ENCODE data around the gene DGKD.
"Not testable (repeated sequence)": the region's sequence is repeated elsewhere in the genome, so short reads cannot be mapped to it uniquely, and the experiment has no call there.

The DGKD gene

GRCh38 chr2:233353769-233354499 lies at the start of gene DGKD:
TSS of gene DGKD (plus strand) at chr2:233354494. CDS start at chr2:233354519, 25 bp downstream.
- DNase-seq: peak; percentile 60

- DNase-seq: no peak
These were observed 46.7 kb upstream of the DGKD start, which contains the start of gene SAG for GRCh38 chr2:233307565-233307964. TSS of gene SAG (plus strand) at chr2:233307816. CDS start at chr2:233309190, 1,374 bp downstream.

- DNase-seq: no peak
These were observed 42.9 kb upstream of the DGKD start for GRCh38 chr2:233311241-233311926.

- DNase-seq: no peak
These were observed 41.4 kb upstream of the DGKD start for GRCh38 chr2:233312874-233313273.

GRCh38 chr2:233314180-233314925 lies 39.9 kb upstream of the DGKD start:
- DNase-seq: no peak

- DNase-seq: no peak
These were observed 36.9 kb upstream of the DGKD start for GRCh38 chr2:233317196-233317943.

GRCh38 chr2:233319256-233319655 lies 35.0 kb upstream of the DGKD start:
- no peak for DNase-seq

- DNase-seq: no peak
These were observed 33.8 kb upstream of the DGKD start for GRCh38 chr2:233320470-233320869.

- DNase-seq: no peak
These were observed 33.1 kb upstream of the DGKD start for GRCh38 chr2:233321166-233321565.

- DNase-seq: no peak
These were observed 30.4 kb upstream of the DGKD start for GRCh38 chr2:233323851-233324250.

- DNase-seq: no peak
These were observed 29.0 kb upstream of the DGKD start for GRCh38 chr2:233325256-233325655.

- DNase-seq: no peak
These were observed 28.5 kb upstream of the DGKD start for GRCh38 chr2:233325814-233326213.

- no peak for DNase-seq
These were observed 27.8 kb upstream of the DGKD start for GRCh38 chr2:233326500-233326899.

- DNase-seq: no peak
These were observed 25.4 kb upstream of the DGKD start for GRCh38 chr2:233328922-233329321.

GRCh38 chr2:233329489-233330135 lies 24.7 kb upstream of the DGKD start:
- no peak for DNase-seq

GRCh38 chr2:233331536-233331935 lies 22.8 kb upstream of the DGKD start:
- DNase-seq: peak; percentile 88

- DNase-seq: no peak
These were observed 22.2 kb upstream of the DGKD start for GRCh38 chr2:233332125-233332524.

- DNase-seq: no peak
These were observed 19.4 kb upstream of the DGKD start for GRCh38 chr2:233334915-233335314.

GRCh38 chr2:233336091-233336490 lies 18.2 kb upstream of the DGKD start:
- DNase-seq: not testable (repeated sequence)

- DNase-seq: no peak
These were observed 17.8 kb upstream of the DGKD start for GRCh38 chr2:233336541-233336940.

GRCh38 chr2:233338046-233338445 lies 16.2 kb upstream of the DGKD start:
- DNase-seq: no peak

- DNase-seq: no peak
These were observed 15.4 kb upstream of the DGKD start for GRCh38 chr2:233338812-233339368.

All from CD4-positive, alpha-beta T cell treated with Interleukin-4 for 4 hours (primary cell).